ENCODE measurements around the gene CCT2. TPM values are rescaled to one million over a fixed set of nuclear protein-coding genes. Genes with fewer than 3 reads are reported as not detected.

Gene CCT2
- total and polyA plus RNA-seq, 2 of the 13 experiments (the other 11 are each of a cell fraction or from before 2014, with no cell fraction given) = 209 to 388 TPM

DNA sequence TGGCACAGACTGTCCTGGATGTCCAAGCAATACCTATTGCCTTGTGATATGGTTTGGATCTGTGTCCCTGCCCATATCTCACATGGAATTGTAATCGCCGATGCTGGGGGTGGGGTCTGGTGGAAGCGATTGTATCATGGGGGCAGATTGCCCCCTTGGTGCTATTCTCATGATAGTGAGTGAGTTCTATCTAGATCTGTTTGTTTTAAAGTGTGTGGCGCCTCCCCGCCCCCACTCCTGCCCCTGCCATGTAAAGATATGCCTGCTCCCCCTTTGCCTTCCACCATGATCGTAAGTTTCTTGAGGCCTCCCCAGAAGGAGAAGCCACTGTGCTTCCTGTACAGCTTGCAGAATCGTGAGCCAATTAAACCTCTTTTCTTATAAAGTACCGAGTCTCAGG is 42.2 kb downstream of the CCT2 start (continued):
- TF ChIP-seq, protein P1, sequence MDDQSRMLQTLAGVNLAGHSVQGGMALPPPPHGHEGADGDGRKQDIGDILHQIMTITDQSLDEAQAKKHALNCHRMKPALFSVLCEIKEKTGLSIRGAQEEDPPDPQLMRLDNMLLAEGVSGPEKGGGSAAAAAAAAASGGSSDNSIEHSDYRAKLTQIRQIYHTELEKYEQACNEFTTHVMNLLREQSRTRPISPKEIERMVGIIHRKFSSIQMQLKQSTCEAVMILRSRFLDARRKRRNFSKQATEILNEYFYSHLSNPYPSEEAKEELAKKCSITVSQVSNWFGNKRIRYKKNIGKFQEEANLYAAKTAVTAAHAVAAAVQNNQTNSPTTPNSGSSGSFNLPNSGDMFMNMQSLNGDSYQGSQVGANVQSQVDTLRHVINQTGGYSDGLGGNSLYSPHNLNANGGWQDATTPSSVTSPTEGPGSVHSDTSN (CRISPR knock-in tag; IDR thresholded peaks at IDR 0.05; ENCODE audit: borderline replicate concordance) = no peak
- TF ChIP-seq ZNF788 (CRISPR knock-in tag; IDR thresholded peaks at IDR 0.05; ENCODE audit: borderline replicate concordance) = no peak

DNA sequence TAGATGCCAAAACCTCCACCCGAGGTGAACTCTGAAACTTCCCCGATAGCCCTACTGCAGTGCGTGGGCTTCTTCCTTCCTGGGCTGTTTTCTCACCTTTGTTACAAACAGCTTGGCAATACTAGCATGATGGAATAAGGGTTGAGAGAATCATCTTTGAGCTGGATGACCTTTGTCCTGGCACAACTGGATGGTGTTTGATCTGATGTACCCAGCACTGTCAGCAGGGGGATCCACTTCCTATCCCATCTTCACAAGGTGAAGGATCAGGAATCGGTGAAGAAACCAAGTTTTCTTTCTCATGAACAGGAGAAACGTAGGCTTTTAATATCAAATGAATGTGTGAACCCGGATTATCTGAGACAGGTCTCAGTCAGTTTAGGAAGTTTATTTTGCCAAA is 44.9 kb downstream of the CCT2 start:
- peak; percentile 93 for ATAC-seq
- Histone ChIP-seq H3K27ac (ENCODE audit: extremely low read length, insufficient read depth, low read length) (no peak overlapping the region), H3K9ac (ENCODE audit: insufficient read depth, low read depth, low read length) (no peak overlapping the region), H3K27me3 (ENCODE audit: control insufficient read depth in 1 of 2, insufficient read depth in 2 of 2, low read length in 2 of 2) (peaks cover 0 to 10% of the 10 kb centered on the region in 2 experiments; a peak in 1 of 5 replicates), H2AFZ (ENCODE audit: low read length) (no peak overlapping the region), H3K9me3 (ENCODE audit: low read length) (no peaks in the 10 kb centered on the region), H3K4me1 (ENCODE audit: insufficient read depth, low read length) (peaks cover 7% of the 10 kb centered on the region), H3K4me2 (ENCODE audit: low read depth, low read length) (no peak overlapping the region), H3K36me3 (replicated peaks in 1 of 2; ENCODE audit: control insufficient read depth in 1 of 2, insufficient read depth in 2 of 2, low read length in 2 of 2) (no peaks in the 10 kb centered on the region), H3K4me3 (replicated peaks in 1 of 3; ENCODE audit: insufficient read depth in 1 of 3, low read depth in 2 of 3, low read length in 3 of 3) (no peak overlapping the region), H4K20me1 (ENCODE audit: insufficient read depth, low read length) (no peaks in the 10 kb centered on the region), H3K79me2 (ENCODE audit: insufficient read depth, low read length) (no peaks in the 10 kb centered on the region)
- in situ Hi-C loops (cut with HindIII; ENCODE audit: extremely low pct_ligation_motif_present, low pct_unique_long_range_greater_than_20kb) = no loop called here
- ChIA-PET POLR2A (interaction anchor here (0.8 kb wide), 1 partner anchor 10 kb away, joined by 4 read pairs; no protein-coding TSS in a partner anchor), CTCF (ENCODE audit: low intra/inter-chr PET ratio, low total read pairs) (interaction anchor here (1.2 kb wide), 1 partner anchor 9 kb away, joined by 4 read pairs; no protein-coding TSS in a partner anchor)
- FAIRE-seq = peak; percentile 89
- intact Hi-C loops (cut with micrococcal nuclease; ENCODE audit: unreplicated experiment) = no loop called here
- DNase-seq (ENCODE audit: low spot score) = peak; percentile 46
- no TSS peak for BruUV-seq (replicated peaks)
- 6% methylated on average over 6 of the region's 6 CpGs for WGBS (ENCODE audit: low lambda C conversion rate)
- no peak for TF ChIP-seq MED8 (CRISPR knock-in tag; IDR thresholded peaks at IDR 0.05; ENCODE audit: insufficient replicate concordance)
- peak; percentile 88 for TF ChIP-seq HNF4A (CRISPR knock-in tag; IDR thresholded peaks at IDR 0.05)
- no peak for TF ChIP-seq NFATC3 (CRISPR knock-in tag; IDR thresholded peaks at IDR 0.05)
- no peak for TF ChIP-seq ZNF17 (CRISPR knock-in tag; IDR thresholded peaks at IDR 0.05)
- no peak for TF ChIP-seq GABPA (IDR thresholded peaks at IDR 0.05; ENCODE audit: low read depth, low read length)
- 0 out of 2 replicates have a peak, but pooled peaks have one; percentile 15 for TF ChIP-seq GABPA (CRISPR knock-in tag; IDR thresholded peaks at IDR 0.05; ENCODE audit: low read depth)
- TF ChIP-seq ZNF644 (CRISPR knock-in tag; IDR thresholded peaks at IDR 0.05; ENCODE audit: low read depth) = peak; percentile 69
- TF ChIP-seq POGZ (CRISPR knock-in tag; IDR thresholded peaks at IDR 0.05) = 0 out of 2 replicates have a peak, but pooled peaks have one; percentile 27
- no peak for TF ChIP-seq NR2F6 (IDR thresholded peaks at IDR 0.05)
- peak; percentile 18; the same call in 1 of the 2 replicates for TF ChIP-seq NR2F6 (CRISPR knock-in tag; IDR thresholded peaks at IDR 0.05)
- no peak for TF ChIP-seq KDM2A (CRISPR knock-in tag; IDR thresholded peaks at IDR 0.05; ENCODE audit: borderline replicate concordance, low read depth)
- TF ChIP-seq XRCC5 (optimal IDR thresholded peaks at IDR 0.05; ENCODE audit: low read length) = peak; percentile 41
- no peak for TF ChIP-seq ZNF792 (CRISPR knock-in tag; IDR thresholded peaks at IDR 0.05)
- TF ChIP-seq ARID3A (IDR thresholded peaks at IDR 0.05; ENCODE audit: low read depth, low read length) = peak; percentile 59; the same call in 1 of the 2 replicates
- no peak for TF ChIP-seq GATAD2A (CRISPR knock-in tag; IDR thresholded peaks at IDR 0.05)
- peak; percentile 28; the same call in 1 of the 2 replicates for TF ChIP-seq SMC3 (IDR thresholded peaks at IDR 0.05; ENCODE audit: low read length)
- 0 out of 2 replicates have a peak, but pooled peaks have one; percentile 26 for TF ChIP-seq RXRB (CRISPR knock-in tag; IDR thresholded peaks at IDR 0.05; ENCODE audit: borderline replicate concordance)
- TF ChIP-seq HNF4G (IDR thresholded peaks at IDR 0.05; ENCODE audit: borderline replicate concordance, low read depth, low read length) = peak; percentile 85
- TF ChIP-seq HNF4G (CRISPR knock-in tag; IDR thresholded peaks at IDR 0.05; ENCODE audit: borderline replicate concordance, low read depth) = 0 out of 2 replicates have a peak, but pooled peaks have one; percentile 30
- peak; percentile 31; the same call in 1 of the 2 replicates for TF ChIP-seq ZMYM4 (CRISPR knock-in tag; IDR thresholded peaks at IDR 0.05)
- TF ChIP-seq ZBTB42 (CRISPR knock-in tag; IDR thresholded peaks at IDR 0.05) = 0 out of 2 replicates have a peak, but pooled peaks have one; percentile 65
